HFF-Myc (cell line): ENCODE results near the gene JMJD4.

Experiments
- DNase-seq: peaks from one replicate; pipeline ENCODE4 v3.0.0-alpha.2; 2011; ENCODE audit warnings: low read depth; ENCODE audit errors: extremely low read depth
- H3K4me3 ChIP-seq: replicated peaks from 2 replicates; pipeline ENCODE4 v1.5.1; 2011; ENCODE audit warnings: low read depth, mild to moderate bottlenecking, control low read depth, low read length
- CTCF ChIP-seq: IDR thresholded peaks from 2 replicates; pipeline ENCODE4 v1.5.1; 2012; ENCODE audit warnings: mild to moderate bottlenecking, low read depth, low read length, control low read depth; ENCODE audit errors: missing control alignments

The JMJD4 gene

GRCh38 chr1:227769047-227769935 is 34.2 kb upstream of the JMJD4 start:
- no peak for DNase-seq
- H3K4me3 ChIP-seq = no peak overlapping the region
- no peak for TF ChIP-seq CTCF

- DNase-seq = no peak
- no peak overlapping the region for H3K4me3 ChIP-seq
- TF ChIP-seq CTCF = no peak
These were observed 33.5 kb upstream of the JMJD4 start for GRCh38 chr1:227768640-227769039.

DNA sequence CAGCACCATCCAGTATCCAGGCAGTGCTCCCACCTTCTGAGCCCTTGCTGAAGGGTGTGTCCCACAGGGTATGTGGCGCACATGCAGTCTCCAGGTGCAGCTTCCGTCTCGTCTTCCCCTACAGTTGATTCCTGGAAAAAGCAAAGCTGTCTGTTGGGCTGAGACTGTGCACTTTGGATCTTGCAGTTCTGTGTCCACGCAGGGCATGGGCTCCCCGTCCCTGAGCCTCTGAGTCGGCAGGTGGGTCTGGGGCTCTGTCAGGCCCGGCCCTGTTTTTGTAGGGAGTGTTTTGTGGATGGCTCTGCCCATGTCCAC is 33.0 kb upstream of the JMJD4 start:
- no peak for DNase-seq
- no peak overlapping the region for H3K4me3 ChIP-seq
- TF ChIP-seq CTCF = no peak

DNA sequence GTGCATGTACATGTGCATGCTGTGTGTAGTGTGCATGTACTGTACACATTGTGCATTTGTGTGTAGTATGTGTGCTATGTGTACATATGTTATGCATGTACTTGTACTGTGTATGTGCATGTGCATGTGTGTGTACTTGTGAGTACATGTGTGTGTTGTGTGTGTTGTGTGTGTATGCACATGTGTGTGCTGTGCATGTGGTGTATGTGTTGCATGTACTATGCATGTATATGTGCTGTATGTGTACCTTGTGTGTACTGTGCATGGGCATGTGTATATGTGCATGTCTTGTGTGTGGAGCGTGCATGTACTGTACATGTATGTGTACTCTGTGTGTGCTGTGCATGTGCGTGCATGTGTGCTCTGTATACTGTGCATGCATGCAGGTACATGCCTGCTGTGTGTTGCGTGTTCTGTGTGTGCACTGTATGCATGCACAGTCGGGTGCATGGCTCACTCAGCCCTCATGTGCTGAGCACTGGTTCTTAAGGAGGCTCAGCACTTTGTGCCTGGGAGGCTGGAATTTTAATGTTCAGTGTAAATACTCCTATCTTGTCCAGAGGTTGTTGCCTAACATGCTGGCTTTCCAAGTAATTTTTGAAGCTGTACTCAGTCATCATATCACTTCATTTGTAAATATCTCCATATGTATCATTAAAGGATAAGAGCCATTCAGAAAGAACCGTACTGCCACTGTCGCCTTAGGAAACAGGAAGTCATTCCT is 32.5 kb upstream of the JMJD4 start:
- DNase-seq = no peak
- TF ChIP-seq CTCF = no peak

DNA sequence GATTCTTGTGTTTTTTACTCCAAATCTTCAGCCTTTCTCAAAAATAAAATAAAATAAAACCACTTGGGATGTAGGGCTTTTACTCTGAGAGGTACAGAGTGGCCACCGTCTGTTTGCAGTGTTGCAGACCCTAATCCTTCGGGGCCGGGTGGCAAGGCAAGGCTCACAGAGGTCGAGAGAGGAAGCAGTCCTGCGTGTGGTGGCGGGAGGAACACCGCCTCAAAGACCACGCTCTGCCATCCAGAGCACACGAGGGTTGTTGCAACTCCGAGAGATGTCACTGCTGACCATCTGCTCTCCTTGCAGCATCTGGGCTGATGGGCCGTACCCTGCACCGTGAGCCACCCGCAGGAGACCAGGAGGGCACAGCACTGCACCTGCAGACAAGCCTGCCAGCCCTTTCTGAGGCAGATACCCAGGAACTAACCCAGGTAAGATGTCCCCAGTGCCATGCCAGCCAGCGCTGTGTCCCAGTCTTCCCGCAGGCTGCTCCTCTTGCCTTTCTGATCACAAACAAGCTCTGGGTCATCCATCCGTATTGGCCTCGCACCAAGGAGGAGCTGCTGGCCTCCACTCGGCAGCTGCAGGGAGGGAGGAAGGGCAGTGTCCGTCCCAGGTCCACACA is 31.7 kb upstream of the JMJD4 start:
- no peak overlapping the region for H3K4me3 ChIP-seq
- no peak for DNase-seq
- TF ChIP-seq CTCF = no peak

More for the DNA sequence above, 32.5 kb upstream of the JMJD4 start:
- no peak overlapping the region for H3K4me3 ChIP-seq

- no peak for TF ChIP-seq CTCF
- no peak overlapping the region for H3K4me3 ChIP-seq
- no peak for DNase-seq
These were observed 31.0 kb upstream of the JMJD4 start for GRCh38 chr1:227766015-227766634.
